Fibroblast of lung (primary cell): ENCODE results near the gene OXLD1. TPM values are rescaled to one million over a fixed set of nuclear protein-coding genes. Genes with fewer than 3 reads are reported as not detected.

Experiments
- DNase-seq, 2 donors: peaks; one replicate each; pipeline versions ENCODE4 v3.0.0 to v3.0.0-alpha.2; 2010; ENCODE audit warnings: low read depth in 2 of 2
- H2AFZ ChIP-seq: 2 replicates; pipeline ENCODE4 v1.5.1; 2012; ENCODE audit warnings: low read length, control low read depth, inconsistent platforms
- H3K27ac ChIP-seq: 2 replicates; pipeline ENCODE4 v1.5.1; 2011; ENCODE audit warnings: low read length, control low read depth; ENCODE audit not compliant: insufficient read depth
- H3K27me3 ChIP-seq: 2 replicates; pipeline ENCODE4 v1.5.1; 2011; ENCODE audit warnings: mild to moderate bottlenecking, low read length; ENCODE audit not compliant: control insufficient read depth, insufficient read depth
- H3K36me3 ChIP-seq: 2 replicates; pipeline ENCODE4 v1.5.1; 2011; ENCODE audit warnings: low read length; ENCODE audit not compliant: control insufficient read depth, insufficient read depth
- H3K4me1 ChIP-seq: 2 replicates; pipeline ENCODE4 v1.5.1; 2011; ENCODE audit warnings: low read length; ENCODE audit not compliant: control insufficient read depth, insufficient read depth; ENCODE audit errors: extremely low read depth
- H3K4me2 ChIP-seq: 2 replicates; pipeline ENCODE4 v1.5.1; 2011; ENCODE audit warnings: low read length, control low read depth; ENCODE audit not compliant: insufficient read depth; ENCODE audit errors: extremely low read depth
- H3K4me3 ChIP-seq, 4 experiments: fragments of 200-600 bp in 1 of 4; sonication (generic) in 1 of 4; replicated peaks in 1 of 4; 2 replicates each; pipeline ENCODE4 v1.5.1; 2011 to 2016; ENCODE audit warnings: low read length in 4 of 4, low read depth in 3 of 4, mild to moderate bottlenecking in 3 of 4, control low read depth in 2 of 4, inconsistent platforms in 1 of 4, mixed read lengths in 1 of 4; ENCODE audit not compliant: insufficient read depth in 1 of 4; ENCODE audit errors: control extremely low read depth in 1 of 4
- H3K79me2 ChIP-seq: 2 replicates; pipeline ENCODE4 v1.5.1; 2012; ENCODE audit warnings: mild to moderate bottlenecking, low read length, inconsistent platforms; ENCODE audit not compliant: control insufficient read depth, insufficient read depth
- H3K9ac ChIP-seq: 2 replicates; pipeline ENCODE4 v1.5.1; 2011; ENCODE audit warnings: mild to moderate bottlenecking, low read length, control low read depth; ENCODE audit not compliant: insufficient read depth
- H3K9me3 ChIP-seq: 2 replicates; pipeline ENCODE4 v1.5.1; 2012; ENCODE audit warnings: low read depth, low read length; ENCODE audit not compliant: control insufficient read depth, insufficient read depth
- H4K20me1 ChIP-seq: 2 replicates; pipeline ENCODE4 v1.5.1; 2011; ENCODE audit warnings: low read length; ENCODE audit not compliant: control insufficient read depth, insufficient read depth; ENCODE audit errors: extremely low read depth
- CTCF ChIP-seq, 2 donors: IDR thresholded peaks in 1 of 2; conservative IDR thresholded peaks in 1 of 2; 1 replicate in 1 of 2; 2 replicates in 1 of 2; pipeline ENCODE4 v1.5.1; 2011 to 2012; ENCODE audit warnings: low read length in 2 of 2, control low read depth in 1 of 2, inconsistent platforms in 1 of 2, low read depth in 1 of 2, mild to moderate bottlenecking in 1 of 2
- EZH2 ChIP-seq: IDR thresholded peaks from 2 replicates; pipeline ENCODE4 v1.5.1; 2012; ENCODE audit warnings: low read length, control low read depth, mild to moderate bottlenecking; ENCODE audit errors: missing control alignments
- polyA plus RNA-seq, 2 donors: library from polyadenylated mRNA; depleted of rRNA in 1 of 2; stranded (reverse) in 1 of 2; unstranded in 1 of 2; fragments of >200 nt; gene quantifications; 2 replicates each; pipeline ENCODE4 v1.2.1, GENCODE V29; 2011 to 2012; ENCODE audit warnings: missing spikeins in 1 of 2
- total RNA-seq: library from RNA; depleted of rRNA; stranded (reverse); fragments of >200 nt; gene quantifications from 2 replicates; pipeline ENCODE4 v1.2.1, GENCODE V29; 2014

The OXLD1 gene
- total and polyA plus RNA-seq, 2 donors (not counting 1 experiment from before 2014, with no cell fraction given): 11.6 to 45.6 TPM

GRCh38 chr17:81703747-81704654 lies 37.6 kb upstream of the OXLD1 start:
- peaks cover 35% of the 10 kb centered on the region for H3K36me3 ChIP-seq
- no peaks in the 10 kb centered on the region for H3K27me3 ChIP-seq

GRCh38 chr17:81702934-81703746 lies 36.7 kb upstream of the OXLD1 start, which contains the start of gene MRPL12:
TSS of gene MRPL12 (plus strand) at chr17:81703367. CDS start at chr17:81703502, 135 bp downstream.
- Histone ChIP-seq H4K20me1 (no peaks in the 10 kb centered on the region), H3K36me3 (peaks cover 34% of the 10 kb centered on the region), H3K4me3 (peak within 1 kb of the TSS; percentile 80 to 91 (median 86)), H3K27me3 (no peaks in the 10 kb centered on the region), H3K79me2 (peaks cover 50% of the 10 kb centered on the region), H3K4me2 (peak within 1 kb of the TSS; percentile 98), H3K4me1 (peaks cover 17% of the 10 kb centered on the region), H3K27ac (peak within 1 kb of the TSS; percentile 96), H3K9me3 (no peaks in the 10 kb centered on the region), H3K9ac (peak within 1 kb of the TSS; percentile 96), H2AFZ (peak within 1 kb of the TSS; percentile 31)
- TF ChIP-seq CTCF (conservative IDR thresholded peaks at IDR 0.05 in 1 of 2, IDR thresholded peaks at IDR 0.05 in 1 of 2; ENCODE audit: low read depth in 1 of 2, low read length in 2 of 2): no peak
- TF ChIP-seq EZH2: no peak
- DNase-seq: peak; percentile 87 to 92

More at GRCh38 chr17:81703747-81704654, 37.6 kb upstream of the OXLD1 start:
- no peaks in the 10 kb centered on the region for H3K9me3 ChIP-seq
- H4K20me1 ChIP-seq: no peaks in the 10 kb centered on the region
- peak overlapping the region; percentile 96 for H3K9ac ChIP-seq
- H3K79me2 ChIP-seq: peaks cover 45% of the 10 kb centered on the region
- H3K27ac ChIP-seq: peak overlapping the region; percentile 96
- H3K4me1 ChIP-seq: peaks cover 17% of the 10 kb centered on the region
- no peak overlapping the region for H2AFZ ChIP-seq
- DNase-seq: no peak
- peak overlapping the region; percentile 80 to 91 (median 86) for H3K4me3 ChIP-seq
- TF ChIP-seq EZH2 (no peak), CTCF (conservative IDR thresholded peaks at IDR 0.05 in 1 of 2, IDR thresholded peaks at IDR 0.05 in 1 of 2; ENCODE audit: low read depth in 1 of 2, low read length in 2 of 2) (no peak)
- H3K4me2 ChIP-seq: peak overlapping the region; percentile 93
